HS-5 (cell line): ENCODE results near the gene AFG1L.
"Not testable (repeated sequence)": the region's sequence is repeated elsewhere in the genome, so short reads cannot be mapped to it uniquely, and the experiment has no call there.

ENCODE experiments used
- DNase-seq: peaks from one replicate; pipeline ENCODE4 v3.0.0-alpha.2; 2012; ENCODE audit warnings: low read depth

The AFG1L gene

GRCh38 chr6:108350528-108350927 lies 55.7 kb downstream of the AFG1L start:
- no peak for DNase-seq

GRCh38 chr6:108353853-108354252 lies 59.0 kb downstream of the AFG1L start:
- no peak for DNase-seq

- no peak for DNase-seq
Observed at GRCh38 chr6:108355120-108355519, 60.3 kb downstream of the AFG1L start.

- no peak for DNase-seq
Observed at GRCh38 chr6:108355890-108356289, 61.0 kb downstream of the AFG1L start.

- no peak for DNase-seq
Observed at GRCh38 chr6:108359901-108360882, 65.3 kb downstream of the AFG1L start.

- DNase-seq = no peak
Observed at GRCh38 chr6:108360919-108361311, 66.1 kb downstream of the AFG1L start.

- DNase-seq = no peak
Observed at GRCh38 chr6:108361312-108361932, 66.6 kb downstream of the AFG1L start.

- DNase-seq = no peak
Observed at GRCh38 chr6:108362455-108362854, 67.6 kb downstream of the AFG1L start.

GRCh38 chr6:108363113-108363512 lies 68.3 kb downstream of the AFG1L start:
- no peak for DNase-seq

GRCh38 chr6:108363889-108364313 lies 69.0 kb downstream of the AFG1L start:
- no peak for DNase-seq

- no peak for DNase-seq
Observed at GRCh38 chr6:108364470-108364869, 69.6 kb downstream of the AFG1L start.

- no peak for DNase-seq
Observed at GRCh38 chr6:108365478-108365877, 70.6 kb downstream of the AFG1L start.

- DNase-seq = no peak
Observed at GRCh38 chr6:108366236-108366635, 71.4 kb downstream of the AFG1L start.

GRCh38 chr6:108368431-108369030 lies 73.7 kb downstream of the AFG1L start:
- DNase-seq = no peak

- no peak for DNase-seq
Observed at GRCh38 chr6:108380876-108381275, 86.0 kb downstream of the AFG1L start.

GRCh38 chr6:108383981-108384380 lies 89.1 kb downstream of the AFG1L start:
- no peak for DNase-seq

- DNase-seq = not testable (repeated sequence)
Observed at GRCh38 chr6:108389190-108389589, 94.3 kb downstream of the AFG1L start.

GRCh38 chr6:108395297-108395696 lies 100.4 kb downstream of the AFG1L start:
- no peak for DNase-seq

- DNase-seq = no peak
Observed at GRCh38 chr6:108403236-108403635, 108.4 kb downstream of the AFG1L start.

GRCh38 chr6:108406943-108407342 lies 112.1 kb downstream of the AFG1L start:
- DNase-seq = no peak

- no peak for DNase-seq
Observed at GRCh38 chr6:108407904-108408827, 113.3 kb downstream of the AFG1L start.

- no peak for DNase-seq
Observed at GRCh38 chr6:108408861-108409260, 114.0 kb downstream of the AFG1L start.
